Measurements from ENCODE around the gene ERO1A.

The ERO1A gene

DNA sequence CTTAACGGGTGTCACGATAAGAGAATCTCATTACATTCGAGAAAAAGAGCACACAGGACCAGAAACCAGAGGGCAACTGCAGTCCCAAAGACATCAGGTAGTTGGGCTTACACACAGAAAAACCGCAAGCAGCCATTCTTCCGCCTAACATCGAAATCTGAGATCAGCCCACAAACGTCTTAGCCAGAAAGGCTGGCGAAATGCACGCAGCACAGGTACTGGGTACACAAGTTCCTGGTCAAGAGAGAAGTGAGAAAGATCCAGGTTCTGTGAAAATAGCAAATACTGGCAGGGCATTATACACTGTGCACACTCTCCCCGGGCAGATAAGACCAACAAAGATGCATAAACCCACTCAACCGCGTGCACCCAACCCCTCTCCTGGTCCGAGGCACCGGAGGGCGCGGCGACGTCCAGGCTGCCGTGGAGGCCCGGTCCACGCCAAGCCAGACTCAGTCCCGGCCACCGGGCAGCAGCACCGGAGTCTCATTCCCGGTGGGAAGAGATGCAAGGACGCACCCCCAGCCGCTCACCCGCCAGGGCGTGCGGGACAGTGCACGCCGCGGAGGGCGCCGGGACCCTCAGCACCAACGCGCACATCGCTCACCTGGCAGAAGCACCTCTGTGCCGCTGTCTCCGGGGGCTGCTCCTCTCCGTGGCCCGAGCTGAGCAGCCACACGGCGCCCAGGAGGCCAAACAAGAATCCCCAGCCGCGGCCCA, 437 bp downstream of the ERO1A start:
- DNase-seq (ENCODE audit: low read depth), result no peak

DNA sequence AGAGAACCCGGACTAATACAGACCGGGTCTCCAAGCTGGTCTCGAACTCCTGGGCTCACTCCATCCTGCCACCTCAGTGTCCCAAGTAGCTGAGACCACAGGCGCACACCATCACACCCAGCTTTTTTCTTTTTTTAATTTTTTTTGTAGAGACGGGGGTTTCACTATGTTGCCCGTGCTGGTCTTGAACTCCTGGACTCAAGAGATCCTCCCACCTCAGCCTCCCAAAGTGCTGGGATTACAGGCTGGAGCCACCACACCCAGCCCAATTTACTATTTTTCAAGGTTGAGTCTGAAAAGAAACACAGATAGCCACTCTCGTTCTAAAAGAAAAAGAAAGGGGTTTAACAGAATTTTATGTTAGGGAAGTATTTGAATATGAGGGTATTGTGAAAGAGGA, 1.8 kb downstream of the ERO1A start:
- DNase-seq (ENCODE audit: low read depth), result no peak

DNA sequence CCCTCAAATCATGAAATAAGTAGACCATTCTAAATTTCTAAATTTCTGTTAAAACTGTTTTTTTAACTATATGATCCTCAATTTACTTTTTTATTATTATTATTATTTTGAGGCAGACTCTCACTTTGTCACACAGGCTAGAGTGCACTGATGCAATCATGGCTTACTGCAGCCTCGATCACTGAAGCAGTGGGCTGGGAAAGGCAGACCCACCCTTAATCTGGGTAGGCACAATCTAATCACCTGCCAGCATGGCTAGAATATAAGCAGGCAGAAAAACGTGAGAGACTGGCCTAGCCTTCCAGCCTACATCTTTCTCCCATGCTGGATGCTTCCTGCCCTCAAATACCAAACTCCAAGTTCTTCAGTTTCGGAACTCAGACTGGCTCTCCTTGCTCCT, 2.3 kb downstream of the ERO1A start:
- no peak for DNase-seq (ENCODE audit: low read depth)

DNA sequence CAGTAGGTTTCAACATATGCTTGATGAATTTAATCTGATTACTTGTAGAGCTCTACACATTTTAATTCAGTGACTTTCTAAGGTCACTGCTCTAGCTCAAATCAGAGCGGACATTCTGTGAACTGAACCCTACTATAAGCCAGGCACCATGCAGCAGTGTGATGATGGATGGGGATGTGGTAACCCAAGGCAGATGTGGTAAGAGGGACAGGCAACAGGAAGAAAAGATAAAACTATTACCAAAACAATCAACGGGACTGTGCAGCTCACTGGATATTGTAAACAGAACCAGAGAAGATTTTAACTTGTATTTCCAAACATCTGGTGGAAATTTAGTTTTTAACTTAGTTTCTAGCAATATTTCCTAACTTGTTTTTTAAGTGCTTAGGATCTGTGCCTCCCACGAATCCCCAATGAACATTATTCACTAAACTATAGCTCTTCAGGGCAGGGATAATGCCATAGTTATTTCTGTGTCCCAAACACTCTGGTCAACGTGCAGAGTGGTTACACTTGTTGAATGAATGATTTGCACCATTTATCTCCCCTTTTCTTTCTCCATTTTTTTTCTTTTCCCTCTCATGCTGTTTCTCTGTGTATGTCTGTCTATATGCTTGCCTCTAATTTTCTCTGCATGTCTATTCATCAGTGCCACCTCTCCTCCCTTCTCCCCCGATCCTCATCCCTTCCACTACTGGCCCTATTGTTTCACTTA, 3.0 kb downstream of the ERO1A start:
- DNase-seq (ENCODE audit: low read depth), result no peak

DNA sequence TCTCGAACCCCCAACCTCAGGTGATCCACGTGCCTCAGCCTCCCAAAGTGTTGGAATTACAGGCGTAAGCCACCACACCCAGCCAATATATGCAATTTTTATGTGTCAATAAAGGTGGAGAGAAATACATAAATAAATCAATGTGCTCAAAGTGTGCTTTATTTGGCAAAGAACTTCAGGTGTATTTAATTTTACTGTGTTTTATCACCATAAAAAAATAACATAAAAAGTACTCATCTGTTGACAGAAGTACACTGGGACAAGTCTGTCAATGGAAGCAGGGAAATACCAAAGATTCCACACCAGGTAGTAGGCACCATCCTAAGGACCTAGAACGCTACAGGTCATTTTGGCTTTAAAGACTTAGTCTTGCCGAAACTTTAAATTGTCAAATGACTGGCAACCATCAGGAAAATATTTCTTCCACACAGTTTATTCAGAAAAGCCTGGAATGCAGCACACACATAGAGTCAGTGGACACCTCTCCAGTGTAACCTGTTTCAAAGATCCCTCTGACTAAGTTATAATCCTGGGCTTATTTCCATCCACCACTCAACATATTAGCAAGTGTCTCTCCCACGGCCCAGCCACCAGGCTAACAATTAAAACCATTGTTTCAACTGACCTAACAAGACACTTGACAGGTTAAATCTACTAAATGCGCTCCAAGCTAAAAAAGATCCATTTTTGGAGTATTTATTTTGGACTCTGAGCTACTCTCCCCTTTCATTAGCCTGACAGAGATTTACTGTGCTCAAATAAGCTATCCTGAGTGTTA, 4.2 kb downstream of the ERO1A start:
- no peak for DNase-seq (ENCODE audit: low read depth)

DNA sequence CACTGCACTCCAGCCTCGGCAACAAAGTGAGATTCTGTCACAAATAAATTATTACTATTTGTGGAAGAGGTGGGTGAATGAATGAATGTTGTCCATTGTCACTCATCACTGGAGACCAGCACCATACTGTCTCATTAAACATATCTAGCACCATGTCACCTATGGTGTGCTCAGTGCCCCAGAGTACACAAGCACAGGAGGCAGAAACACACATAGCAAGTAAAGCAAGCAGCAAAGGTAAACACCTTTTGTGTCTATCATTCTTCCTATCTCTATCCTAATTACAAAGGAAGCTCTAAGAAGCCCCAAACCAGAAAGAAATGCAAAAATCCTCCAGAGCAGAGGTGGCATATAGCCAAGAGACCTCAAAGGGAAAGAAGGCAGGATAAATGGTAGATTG, 9.2 kb downstream of the ERO1A start:
- no peak for DNase-seq (ENCODE audit: low read depth)

DNA sequence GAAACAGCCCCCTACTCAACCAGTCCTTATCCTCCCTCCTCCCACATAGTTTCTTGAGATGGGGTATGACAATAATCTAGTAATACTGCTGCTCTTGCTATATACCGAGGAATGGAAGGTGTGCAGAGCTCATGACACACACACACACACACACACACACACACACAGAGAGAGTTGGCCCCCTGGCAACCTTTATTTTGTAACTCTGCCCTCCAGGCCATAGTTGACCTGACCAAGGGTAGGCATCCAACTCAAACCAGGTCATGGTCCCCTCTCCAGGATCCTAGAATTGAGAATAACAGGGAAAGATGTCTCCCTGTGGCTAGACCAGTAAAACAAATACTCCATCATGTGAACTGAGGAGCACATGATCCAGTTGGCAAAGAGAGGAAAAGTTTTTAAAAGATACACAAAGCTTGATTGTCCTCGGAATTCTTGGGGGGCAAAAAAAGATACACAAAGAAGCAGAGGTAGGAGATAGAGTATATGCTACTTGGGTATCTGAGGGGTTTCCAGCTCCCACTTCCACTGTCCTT, 11.3 kb downstream of the ERO1A start:
- no peak for DNase-seq (ENCODE audit: low read depth)

DNA sequence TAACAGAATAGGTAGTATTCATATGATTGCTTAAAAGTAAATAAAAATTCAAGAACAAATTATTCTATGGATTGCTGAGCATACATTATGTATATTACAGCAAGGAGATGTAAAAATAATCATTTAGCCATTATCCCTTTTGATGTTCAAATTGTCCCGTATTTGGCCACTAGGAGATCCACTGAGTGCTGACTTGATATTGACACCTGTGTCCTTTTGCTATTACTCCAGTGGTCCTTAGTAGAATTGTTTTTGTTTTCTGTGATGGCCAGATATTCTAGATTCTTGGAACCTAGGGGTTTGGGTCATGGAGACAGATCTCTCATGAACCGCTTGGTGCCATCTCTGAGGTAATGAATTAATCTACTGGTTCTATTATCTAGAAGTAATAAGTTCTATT, 16.8 kb downstream of the ERO1A start:
- no peak for DNase-seq (ENCODE audit: low read depth)

DNA sequence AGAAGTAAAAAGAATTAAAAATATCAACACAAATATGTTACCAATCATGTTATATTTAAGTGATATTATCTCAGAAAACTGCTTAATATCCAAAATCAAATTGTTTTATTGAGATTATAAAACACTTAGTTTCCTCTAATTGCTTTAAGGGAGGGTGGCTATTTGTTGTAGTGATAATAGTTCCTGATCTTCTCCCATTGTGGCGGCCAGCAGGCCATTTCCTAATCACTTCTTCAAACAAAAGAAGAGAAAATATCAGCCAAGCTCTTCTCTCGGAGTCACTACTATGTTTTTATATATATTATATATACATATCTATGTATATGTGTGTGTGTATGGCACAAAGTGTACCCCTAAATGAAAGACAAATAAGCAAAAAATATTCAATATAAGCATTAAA, 31.5 kb downstream of the ERO1A start:
- DNase-seq (ENCODE audit: low read depth), result no peak

DNA sequence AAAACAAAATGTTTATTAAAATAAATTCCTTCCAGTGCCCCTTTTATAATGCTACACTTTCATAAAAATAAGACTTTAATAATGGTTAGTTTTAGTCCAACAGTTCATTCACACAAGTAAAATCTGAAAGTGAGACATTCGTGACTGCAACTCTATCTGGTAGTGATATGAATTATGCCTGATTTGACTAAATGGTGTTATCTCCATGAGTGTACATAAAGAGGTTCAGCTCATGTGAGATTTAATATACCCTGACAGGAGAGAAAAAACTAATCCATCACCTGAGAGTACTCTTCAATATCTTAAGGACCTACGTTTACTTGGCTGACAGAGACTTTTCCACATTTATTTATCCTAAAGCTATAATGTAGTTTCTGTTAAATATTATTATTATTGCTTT, 34.0 kb downstream of the ERO1A start:
- DNase-seq (ENCODE audit: low read depth), result no peak

DNA sequence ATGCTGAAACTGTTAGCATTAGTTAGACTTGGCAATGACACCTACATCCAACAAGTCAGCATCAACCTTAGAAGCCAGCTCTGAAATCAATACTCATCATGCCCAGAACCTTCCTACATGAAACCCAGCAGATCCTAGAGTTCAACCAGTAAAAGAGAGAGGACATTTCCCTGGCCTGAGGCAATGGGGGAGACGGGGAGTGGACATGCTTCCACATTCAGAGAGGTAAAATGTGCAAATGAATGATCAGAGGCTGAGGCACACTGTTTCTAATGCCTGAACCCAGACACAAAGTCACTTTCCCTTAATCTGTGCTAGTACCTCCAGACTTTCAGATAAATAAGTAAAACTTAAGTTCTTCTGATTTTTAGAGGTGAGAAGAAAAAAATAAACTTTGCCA, 34.5 kb downstream of the ERO1A start:
- no peak for DNase-seq (ENCODE audit: low read depth)

DNA sequence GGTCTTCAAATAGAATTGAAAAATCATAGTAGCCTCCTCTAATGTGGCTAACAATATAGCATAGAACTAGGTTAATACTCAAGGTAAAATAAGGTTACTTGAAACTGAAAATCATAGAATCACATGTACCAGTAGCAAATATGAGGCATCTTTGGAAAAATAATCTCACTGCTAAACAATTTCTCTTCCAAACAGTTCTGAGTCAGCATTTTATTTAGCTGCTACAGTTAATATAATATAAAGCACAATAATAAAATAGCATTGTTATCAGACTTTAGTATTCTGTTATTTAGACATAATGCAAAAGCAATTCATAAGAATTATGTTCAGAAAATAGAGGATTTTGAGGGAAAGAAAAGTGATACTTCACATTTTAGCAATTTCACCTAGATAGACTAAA, 35.0 kb downstream of the ERO1A start:
- no peak for DNase-seq (ENCODE audit: low read depth)

DNA sequence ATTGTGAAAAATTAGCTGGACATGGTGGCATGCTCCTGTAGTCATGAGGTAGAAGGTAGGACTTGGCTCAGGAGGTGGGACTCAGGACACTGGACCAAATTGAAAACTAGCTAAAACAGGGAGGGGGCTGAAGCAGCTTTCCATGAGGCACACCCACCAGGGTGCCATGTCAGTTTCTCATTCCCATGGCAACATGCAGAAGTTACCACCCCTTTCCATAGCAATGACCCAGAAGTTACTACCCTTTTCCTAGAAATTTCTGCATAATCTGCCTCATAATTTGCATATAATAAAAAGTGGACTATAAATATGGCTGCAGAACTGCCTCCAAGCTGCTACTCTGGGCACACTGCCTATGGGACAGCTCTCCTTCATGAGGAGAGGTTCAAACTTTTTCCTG, 38.5 kb downstream of the ERO1A start:
- DNase-seq (ENCODE audit: low read depth), result no peak

DNA sequence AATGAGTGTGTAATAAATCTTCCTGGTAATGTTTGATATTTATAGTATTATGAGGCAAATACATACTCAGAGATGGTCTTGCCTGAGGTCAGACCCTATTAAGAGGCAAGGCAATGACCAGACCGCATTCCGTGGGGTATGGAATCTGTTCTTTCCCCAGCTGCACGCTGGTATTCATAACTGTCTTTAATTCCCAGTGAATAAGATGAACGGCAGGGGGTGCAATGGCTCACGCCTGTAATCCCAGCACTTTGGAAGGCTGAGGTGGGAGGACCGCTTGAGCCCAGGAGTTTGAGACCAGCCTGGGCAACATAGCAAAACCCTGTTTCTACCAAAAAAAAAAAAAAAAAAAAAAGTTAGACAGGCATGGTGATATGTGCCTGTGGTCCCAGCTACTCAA, 44.6 kb downstream of the ERO1A start:
- no peak for DNase-seq (ENCODE audit: low read depth)

DNA sequence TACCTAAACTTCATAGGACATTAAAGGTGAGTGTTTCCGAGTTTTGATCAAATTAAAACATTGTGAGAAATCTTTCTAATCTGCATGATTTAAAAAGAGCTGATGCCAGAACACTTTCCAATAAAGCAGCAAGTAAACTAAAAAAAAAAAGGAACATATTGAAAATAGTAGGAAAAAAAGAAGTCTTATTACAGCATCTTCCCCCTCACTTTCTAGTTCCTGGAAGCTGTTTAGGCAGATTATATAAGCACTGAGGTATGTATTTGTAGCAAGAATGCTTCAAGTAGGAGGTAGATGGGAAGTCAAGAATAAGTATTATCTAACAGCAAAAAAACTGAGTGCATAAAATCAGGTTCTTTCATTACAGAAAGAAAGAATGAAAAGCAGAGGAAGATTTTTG, 45.8 kb downstream of the ERO1A start:
- no peak for DNase-seq (ENCODE audit: low read depth)

DNA sequence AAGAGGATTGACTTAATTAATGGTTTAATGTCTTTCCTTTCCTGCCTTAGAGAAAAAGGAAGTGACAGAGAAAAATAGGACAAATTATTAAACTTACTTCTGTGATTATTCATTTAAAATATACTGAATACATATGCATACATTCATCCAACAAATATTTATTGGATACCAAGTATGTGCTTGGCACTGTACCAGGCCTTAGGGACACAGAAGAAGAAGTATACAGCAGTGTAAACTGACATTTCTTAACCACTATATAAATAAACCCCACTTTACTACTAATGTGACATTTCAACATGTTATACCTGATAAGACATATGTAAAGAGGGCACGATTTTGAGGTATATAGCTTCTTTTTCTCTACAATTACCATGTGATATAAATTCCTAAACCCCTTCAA, 53.6 kb downstream of the ERO1A start:
- no peak for DNase-seq (ENCODE audit: low read depth)

DNA sequence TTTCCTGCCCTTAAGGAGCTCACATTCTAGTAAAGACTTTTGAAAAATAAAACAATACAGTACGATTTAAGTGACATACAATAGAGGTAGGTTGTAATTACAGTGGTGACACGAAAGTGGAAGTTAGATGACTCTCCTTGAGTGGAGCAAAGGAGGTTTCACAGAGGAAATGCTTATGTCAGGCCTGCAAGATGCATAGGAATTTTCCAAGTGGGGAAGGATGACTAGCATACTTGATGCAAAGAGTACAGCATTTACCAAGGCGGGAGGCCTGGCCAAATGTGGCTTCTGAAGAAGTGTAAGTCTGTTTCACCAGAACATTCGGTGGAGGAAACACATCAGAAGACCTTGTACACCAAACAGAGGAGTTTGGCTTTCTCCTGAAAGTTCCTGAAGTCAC, 55.2 kb downstream of the ERO1A start:
- no peak for DNase-seq (ENCODE audit: low read depth)

DNA sequence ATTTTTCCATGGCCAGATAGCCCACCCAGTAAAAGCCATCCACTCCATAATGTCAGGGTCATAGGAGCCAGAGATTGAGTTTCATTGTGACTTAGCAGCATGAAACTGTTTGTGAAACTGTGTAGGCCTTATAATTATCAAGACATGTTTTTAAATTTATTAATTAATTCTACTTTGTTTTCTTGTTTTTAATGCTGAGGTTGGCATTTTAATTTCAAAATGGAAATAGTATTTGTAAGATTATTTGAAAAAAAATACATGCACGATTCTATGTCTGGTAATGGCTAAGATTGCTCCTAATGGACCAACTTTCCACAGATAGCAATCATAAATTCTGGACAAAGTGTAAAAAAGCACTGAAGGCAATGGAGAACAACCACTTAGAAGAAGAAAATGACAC, 75.7 kb downstream of the ERO1A start:
- DNase-seq (ENCODE audit: low read depth), result no peak

DNA sequence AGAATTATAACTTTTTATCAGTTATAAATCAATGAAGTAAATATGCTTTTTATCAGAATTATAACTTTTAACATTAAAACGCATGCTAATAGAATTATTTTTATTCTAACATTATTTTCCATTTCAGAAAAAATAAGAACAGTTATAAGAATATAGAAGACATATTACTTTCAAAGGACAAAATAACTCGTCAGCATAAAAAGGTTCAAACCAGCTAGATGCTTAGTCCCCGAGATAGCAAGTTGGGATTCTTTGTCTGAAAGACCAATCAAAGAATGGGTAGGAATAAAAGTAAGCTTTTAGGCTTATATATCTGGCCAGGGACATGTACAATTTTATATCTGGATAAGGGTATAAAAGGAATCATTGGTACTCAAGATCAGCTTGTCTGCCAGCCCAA, 76.8 kb downstream of the ERO1A start:
- no peak for DNase-seq (ENCODE audit: low read depth)

DNA sequence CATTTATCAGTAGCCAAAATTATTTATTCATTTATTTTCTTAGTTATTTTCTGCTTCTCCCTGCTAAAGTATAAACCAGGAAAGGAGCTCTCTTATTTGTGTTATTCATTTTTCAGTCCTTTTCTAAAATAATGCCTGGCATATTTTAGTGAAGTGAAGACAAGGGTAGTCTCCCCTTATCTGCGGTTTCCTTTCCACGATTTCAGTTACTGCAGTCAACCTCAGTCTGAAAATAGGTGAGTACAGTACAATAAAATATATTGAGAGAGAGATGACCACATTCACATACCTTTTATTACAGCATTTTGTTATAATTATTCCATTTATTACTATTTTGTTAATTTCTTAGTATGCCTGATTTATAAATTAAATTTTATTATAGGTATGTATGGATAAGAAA, 85.2 kb downstream of the ERO1A start:
- no peak for DNase-seq (ENCODE audit: low read depth)

DNA sequence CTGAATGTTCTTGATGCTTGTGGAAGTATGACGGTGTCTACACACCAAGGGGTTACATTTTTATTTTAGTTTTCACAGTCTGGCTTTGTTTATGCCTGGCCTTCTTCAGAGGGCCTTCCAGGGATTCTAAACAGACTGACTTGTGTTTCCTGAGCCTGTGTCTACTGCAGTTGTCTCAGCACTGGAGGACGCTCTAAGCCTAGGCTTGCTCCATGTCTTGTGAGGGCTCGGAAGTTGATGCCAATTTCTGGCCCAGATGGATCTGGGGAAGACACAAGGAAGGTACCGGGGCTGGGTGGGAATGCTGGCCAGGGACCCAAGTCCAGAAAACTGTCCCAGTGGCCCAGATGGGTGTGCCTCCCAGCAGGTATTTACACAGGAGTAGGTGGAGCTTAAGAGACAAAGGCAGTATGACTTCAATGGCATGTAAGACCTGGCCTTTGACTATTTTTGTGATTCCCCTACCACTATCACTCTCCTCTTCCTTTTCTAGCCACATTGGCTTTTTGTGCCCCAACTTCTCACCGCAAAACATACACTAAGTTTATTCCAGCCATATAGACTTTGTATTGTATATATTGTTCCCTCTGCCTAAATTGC, 85.8 kb downstream of the ERO1A start:
- DNase-seq (ENCODE audit: low read depth), result peak; percentile 0

DNA sequence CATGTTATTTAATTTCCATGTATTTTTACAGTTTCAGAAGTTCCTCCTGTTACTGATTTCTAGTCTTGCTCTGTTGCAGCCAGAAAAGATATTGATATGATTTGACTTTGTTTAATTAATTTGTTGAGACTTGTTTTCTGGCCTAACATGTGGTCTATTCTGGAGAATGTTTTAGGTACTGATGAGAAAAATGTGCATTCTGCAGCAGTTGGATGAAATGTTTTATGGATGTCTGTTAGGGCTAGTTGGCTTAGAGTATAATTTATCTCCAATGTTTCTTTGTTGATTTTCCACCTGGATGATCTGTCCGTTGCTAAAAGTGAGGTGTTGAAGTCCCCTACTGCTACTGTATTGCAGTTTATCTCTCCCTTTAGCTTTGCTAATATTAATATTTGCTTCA, 88.3 kb downstream of the ERO1A start:
- DNase-seq (ENCODE audit: low read depth), result no peak

DNA sequence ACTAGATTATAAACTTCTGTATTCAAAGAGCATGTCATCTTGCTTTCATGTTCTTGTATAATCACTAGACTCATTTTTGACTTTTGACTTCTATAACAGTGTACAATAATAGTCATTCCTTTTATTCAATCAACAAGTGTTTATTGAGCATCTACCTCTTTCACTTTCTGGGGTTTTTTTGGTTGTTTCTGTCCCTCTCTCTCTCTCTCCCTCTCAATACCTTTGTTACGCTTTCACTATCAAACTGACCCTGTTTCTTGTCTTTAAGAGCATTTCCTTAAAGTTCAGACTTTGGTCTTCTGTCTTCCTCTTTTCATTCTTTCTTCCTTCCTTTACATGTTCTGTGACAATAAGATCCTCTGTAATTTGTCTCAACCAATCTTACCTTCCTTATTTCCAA, 93.2 kb downstream of the ERO1A start:
- DNase-seq (ENCODE audit: low read depth), result no peak
